CD4-positive, alpha-beta T cell treated with Interleukin-10 for 1 hour (primary cell): ENCODE measurements around the gene GABBR2.

Experiments
- DNase-seq: peaks from one replicate; pipeline ENCODE4 v3.0.0-alpha.2; 2020

Gene GABBR2

GRCh38 chr9:98625728-98626127 is 83.0 kb downstream of the GABBR2 start:
- no peak for DNase-seq

DNA sequence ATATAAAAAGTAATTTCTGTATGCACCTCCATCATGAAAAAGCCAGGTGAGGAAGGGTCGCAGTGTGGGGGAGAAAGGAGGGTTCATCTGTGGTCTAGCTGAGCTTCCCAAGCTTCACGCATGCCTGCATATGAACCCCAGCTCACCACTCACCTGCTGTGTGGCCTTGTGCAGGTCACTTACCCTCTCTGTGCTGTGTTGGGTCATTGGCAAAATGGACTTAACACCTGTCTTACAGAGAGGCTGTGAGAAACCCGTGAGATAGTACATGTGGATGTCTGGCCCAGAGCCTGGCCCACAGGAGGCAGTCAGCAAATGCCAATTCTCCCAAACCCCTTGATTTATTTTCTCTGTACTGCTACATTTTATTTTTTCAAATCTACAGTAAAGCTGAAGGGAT is 88.9 kb downstream of the GABBR2 start:
- no peak for DNase-seq

DNA sequence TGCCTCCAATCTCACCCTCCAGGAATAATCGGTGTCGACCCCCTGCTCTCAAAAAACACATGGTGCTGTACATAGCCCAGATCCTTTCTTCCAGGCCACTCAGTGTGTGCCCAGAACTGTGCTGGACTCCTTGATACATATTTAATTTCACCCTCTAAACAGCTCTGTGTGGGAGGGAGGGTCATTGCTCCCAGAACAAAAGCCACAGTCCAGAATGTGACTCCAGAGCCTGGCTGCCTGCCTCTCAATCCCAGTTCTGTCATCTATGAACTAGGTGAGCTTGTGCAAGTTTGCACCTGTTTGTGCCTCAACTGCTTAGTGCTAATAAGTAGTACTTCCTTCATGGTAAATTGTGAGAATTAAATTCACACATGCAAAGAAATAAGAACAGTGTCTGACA is 93.1 kb downstream of the GABBR2 start:
- DNase-seq: no peak

DNA sequence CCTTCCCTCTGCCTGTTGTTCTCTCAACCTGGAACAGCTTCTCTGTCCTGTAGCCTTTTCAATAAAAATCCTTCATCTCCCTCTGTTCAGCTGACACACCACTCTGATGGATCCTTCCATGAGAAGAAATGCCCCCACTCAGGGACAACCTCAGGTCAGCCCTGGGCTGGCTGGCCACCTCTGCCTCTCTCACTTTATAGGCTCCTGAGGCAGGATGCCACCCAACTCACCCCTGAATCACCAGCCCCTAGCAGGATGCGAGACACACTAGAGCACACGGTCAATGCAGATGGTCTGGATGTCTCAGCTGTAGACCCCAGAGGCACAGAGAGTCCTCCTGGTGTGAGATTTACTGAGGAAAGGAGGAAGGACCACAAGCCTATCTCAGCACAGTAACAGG is 93.8 kb downstream of the GABBR2 start:
- DNase-seq: no peak

- no peak for DNase-seq
Measured at GRCh38 chr9:98612061-98612752, 96.5 kb downstream of the GABBR2 start.

GRCh38 chr9:98611319-98611718 is 97.4 kb downstream of the GABBR2 start:
- DNase-seq: no peak

GRCh38 chr9:98610711-98611110 is 98.0 kb downstream of the GABBR2 start:
- no peak for DNase-seq

GRCh38 chr9:98610211-98610610 is 98.5 kb downstream of the GABBR2 start:
- DNase-seq: no peak

- no peak for DNase-seq
Measured at GRCh38 chr9:98609646-98610045, 99.1 kb downstream of the GABBR2 start.

DNA sequence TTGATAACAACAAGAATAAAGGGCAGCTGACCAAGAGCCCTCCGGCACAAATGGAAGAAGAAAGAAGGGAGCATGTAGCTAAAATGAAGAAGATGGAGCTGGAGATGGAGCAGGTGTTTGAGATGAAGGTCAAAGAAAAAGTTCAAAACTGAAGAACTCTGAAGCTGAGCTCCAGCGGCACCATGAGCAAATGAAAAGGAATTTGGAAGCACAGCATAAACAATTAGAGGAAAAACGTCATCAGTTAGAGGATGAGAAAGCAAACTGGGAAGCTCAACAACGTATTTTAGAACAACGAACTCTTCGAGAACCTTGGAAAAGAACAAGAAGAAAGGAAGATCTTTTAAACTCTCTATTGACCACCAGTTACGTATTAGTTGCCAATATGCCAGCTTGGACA is 100.9 kb downstream of the GABBR2 start:
- no peak for DNase-seq

- no peak for DNase-seq
Measured at GRCh38 chr9:98607152-98607551, 101.6 kb downstream of the GABBR2 start.

GRCh38 chr9:98606730-98607129 is 102.0 kb downstream of the GABBR2 start:
- DNase-seq: no peak

GRCh38 chr9:98605116-98605515 is 103.6 kb downstream of the GABBR2 start:
- no peak for DNase-seq

DNA sequence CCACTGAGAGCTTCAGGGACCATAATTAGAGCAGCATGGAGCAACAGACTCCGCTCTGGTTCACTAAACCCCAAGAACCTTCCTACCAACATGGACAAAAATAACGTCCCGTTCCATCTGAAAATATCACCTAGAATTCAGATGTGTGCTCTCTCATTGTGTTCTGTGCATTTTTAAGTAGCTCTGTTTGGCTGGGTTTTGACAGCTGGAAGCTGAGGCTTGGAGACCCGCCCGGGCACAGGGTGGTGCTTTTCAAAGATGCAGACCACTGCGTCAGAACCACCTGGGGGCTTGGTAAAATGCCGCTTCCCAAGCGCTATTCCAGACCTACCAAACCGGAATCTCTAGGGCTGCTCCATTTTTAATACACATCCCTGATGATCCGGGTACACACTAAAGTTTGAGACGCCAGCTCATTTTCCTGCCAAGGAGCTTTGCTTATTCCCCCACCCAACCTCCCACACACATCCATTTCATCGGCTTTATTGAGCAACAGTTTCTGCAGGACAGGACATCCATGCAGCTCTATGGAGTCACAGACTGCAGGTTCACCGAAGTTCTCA is 104.8 kb downstream of the GABBR2 start:
- no peak for DNase-seq

GRCh38 chr9:98602839-98603500 is 105.8 kb downstream of the GABBR2 start:
- no peak for DNase-seq

DNA sequence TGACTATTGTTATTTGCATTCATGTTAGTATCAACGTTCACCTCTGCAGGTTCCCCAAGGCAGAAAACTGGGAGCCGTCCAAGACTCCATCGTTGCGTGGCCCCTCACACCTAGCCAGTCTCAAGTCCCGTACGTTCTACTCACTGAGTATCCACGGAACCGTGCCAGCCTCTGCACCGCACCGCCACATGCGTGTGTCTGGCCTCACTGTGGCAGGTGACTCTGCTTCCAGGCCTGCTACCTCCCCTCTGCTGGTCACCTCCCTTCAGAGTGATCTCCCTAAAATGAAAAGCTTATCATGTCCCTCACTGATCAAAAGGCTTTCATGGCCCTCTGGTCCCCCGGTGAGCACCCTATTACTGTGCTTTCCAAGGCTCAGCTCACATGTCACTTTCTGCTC is 108.1 kb downstream of the GABBR2 start:
- DNase-seq: no peak

DNA sequence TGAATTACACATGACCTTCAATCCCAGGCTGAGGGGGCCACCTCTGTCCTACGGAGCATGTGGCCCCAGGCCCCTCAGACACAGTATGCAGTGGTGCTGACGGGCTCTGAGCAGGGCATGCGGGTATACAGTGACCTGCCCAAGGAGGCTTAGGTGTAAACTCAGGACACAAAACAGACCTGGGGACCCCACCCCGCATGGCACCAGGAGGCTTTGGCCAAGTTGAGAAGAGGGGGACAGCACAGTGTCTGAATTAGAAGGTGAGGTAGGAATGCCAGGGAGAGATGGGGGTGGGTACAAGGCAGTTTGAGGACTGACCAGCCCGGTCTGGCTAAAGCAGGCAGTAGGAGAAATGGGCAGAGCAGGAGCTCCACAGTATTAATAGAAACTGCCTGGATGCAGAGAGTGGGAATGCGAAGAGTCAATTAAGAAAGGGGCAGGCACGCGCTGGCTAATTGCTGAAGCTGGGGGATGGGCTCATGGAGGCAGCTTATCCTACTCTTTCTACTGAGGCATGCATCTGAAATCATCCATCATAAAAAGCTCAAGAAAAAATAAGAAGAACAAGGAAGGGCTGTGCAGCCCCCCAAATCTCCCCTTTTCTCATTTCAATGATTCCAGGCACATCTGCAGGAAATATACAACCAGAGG is 109.0 kb downstream of the GABBR2 start:
- DNase-seq: no peak

DNA sequence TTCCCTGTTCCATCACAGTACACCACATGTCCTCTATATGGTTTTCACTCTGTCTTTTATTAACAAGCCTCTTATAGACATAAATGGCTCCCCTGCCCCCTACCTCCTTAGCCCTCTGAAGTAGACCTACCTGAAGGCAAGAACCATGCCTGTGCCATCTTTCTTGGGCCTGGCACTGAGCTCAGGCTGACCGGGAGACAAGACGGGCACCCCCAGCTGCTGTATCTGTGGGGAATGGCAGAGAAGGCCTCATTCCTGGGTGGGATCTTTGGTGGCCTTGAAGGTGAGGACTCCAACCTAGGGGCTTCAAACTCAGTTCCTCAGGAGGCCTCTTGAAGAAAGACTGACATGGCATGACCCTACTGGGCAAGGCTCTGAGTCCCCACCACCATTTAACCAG is 109.9 kb downstream of the GABBR2 start:
- no peak for DNase-seq

DNA sequence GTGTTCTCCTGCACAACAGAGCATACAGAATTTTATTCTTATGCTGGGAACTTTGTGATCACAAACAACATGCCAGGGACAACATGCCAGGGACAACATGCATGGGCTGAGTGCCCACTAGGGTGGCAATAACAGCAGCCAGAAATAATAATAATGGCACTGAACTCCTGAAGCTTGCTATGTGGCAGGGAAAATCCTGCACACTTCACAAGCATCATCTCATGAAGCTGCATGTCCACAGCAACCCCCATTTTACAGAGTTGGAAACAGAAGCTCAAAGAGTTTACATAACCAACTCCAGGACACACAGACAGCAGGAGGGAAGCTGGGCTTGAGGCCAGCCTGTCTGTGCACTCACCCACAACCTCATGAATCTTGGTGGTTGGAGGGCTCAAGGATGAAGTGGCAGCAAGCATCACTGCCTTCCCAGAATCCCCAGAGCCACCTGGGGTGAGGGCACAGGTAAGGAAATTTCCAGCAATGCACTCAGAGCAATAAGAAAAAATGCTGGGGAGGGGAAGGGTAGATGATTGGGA is 111.4 kb downstream of the GABBR2 start:
- no peak for DNase-seq

DNA sequence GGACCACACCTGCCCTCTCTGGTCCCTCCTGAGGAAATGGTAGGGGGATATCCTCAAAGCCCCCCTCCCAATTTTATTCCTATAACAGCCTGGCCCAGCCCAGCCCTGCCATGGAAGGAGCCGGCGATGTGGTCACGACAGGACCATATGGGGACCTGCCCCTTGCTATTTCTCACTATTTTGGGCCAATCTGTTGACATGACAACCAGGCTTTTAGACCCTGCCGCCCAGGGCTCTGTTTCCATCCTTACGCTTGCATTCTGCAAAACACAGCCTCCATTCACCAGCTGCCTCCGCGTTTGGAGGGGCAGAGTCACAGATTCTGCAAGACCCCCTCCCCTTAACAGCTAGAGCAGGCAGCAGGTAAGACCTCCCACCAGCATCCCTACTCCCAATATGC is 112.2 kb downstream of the GABBR2 start:
- no peak for DNase-seq

GRCh38 chr9:98594546-98595160 is 114.1 kb downstream of the GABBR2 start:
- no peak for DNase-seq

DNA sequence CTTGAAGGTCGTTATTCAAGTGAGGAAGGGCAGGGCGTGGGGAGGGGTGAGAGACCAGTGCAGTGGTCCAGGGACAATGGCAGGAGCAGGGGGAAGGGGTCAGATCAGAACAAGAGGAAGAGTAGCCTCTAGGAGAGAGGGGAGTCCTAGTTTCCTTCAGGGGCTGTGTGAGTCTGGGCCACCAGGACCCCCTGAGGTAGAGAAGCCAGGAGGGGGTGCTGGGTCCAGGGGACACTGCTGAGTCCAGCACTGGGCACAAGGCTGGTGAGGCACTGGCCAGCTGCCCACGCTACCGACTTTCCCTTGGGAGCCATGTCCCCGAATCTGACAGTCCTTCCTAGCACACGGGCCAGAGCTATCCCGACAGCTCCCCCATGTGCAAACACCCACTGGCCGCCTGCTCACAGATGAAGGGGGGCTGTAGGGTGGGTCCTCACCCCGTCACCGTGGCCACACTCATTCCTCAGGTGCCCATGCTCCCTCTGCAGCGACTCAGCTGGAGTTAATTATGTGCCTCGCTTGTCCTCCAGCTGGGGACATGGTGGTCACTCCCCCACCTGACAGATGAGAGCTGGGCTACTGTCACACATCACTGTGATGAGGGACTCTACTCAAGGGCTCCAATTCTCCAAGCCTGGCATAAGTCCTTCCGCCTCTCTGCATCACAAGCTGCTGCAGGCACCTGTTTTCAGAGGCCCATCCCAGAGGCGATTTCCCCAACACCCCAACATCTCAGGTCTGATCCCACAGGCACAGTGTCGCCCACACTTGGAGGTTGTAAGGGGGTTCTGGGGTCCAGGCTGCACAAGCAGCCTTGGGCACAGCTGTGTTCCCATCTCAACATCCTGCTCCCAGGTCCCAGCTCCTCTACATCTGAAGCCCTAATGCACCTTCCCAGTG is 115.1 kb downstream of the GABBR2 start:
- DNase-seq: no peak
